CD14-positive monocyte (primary cell): ENCODE measurements around the gene SSR1. TPM values are rescaled to one million over a fixed set of nuclear protein-coding genes. Genes with fewer than 3 reads are reported as not detected.
A peak's percentile ranks its signal among the peaks of the same experiment; 100 is the strongest.

Source experiments
- DNase-seq, 3 donors: peaks; one replicate each; pipeline ENCODE4 v3.0.0-alpha.2; 2011 to 2022
- H2AFZ ChIP-seq: 2 replicates; pipeline ENCODE4 v1.6.0; 2012; ENCODE audit warnings: mild to moderate bottlenecking, low read depth, low read length, inconsistent platforms; ENCODE audit not compliant: insufficient read depth, poor library complexity, severe bottlenecking
- H3K27ac ChIP-seq, 2 donors: 1 replicate in 1 of 2; 2 replicates in 1 of 2; pipeline ENCODE4 v1.5.1; 2012 to 2013; ENCODE audit warnings: low read length in 2 of 2, control low read depth in 1 of 2, inconsistent platforms in 1 of 2, low read depth in 1 of 2, mild to moderate bottlenecking in 1 of 2
- H3K27me3 ChIP-seq, 2 donors: one replicate each; pipeline versions ENCODE4 v1.6.0 to v1.6.1; 2011 to 2013; ENCODE audit warnings: low read length in 2 of 2; ENCODE audit not compliant: control insufficient read depth in 2 of 2, insufficient read depth in 2 of 2
- H3K36me3 ChIP-seq, 2 donors: replicated peaks in 1 of 2; 1 replicate in 1 of 2; 2 replicates in 1 of 2; pipeline versions ENCODE4 v1.5.1 to v1.6.1; 2012 to 2013; ENCODE audit warnings: low read length in 2 of 2, control low read depth in 1 of 2, inconsistent platforms in 1 of 2, mild to moderate bottlenecking in 1 of 2; ENCODE audit not compliant: insufficient read depth in 2 of 2, control insufficient read depth in 1 of 2
- H3K4me1 ChIP-seq, 2 donors: 1 replicate in 1 of 2; 2 replicates in 1 of 2; pipeline versions ENCODE4 v1.5.1 to v1.6.1; 2012 to 2013; ENCODE audit warnings: low read length in 2 of 2, control low read depth in 1 of 2, inconsistent platforms in 1 of 2, mild to moderate bottlenecking in 1 of 2, moderate library complexity in 1 of 2; ENCODE audit not compliant: insufficient read depth in 2 of 2, control insufficient read depth in 1 of 2
- H3K4me2 ChIP-seq: replicated peaks from 2 replicates; pipeline ENCODE3; 2012; ENCODE audit warnings: low read length, moderate library complexity, mild to moderate bottlenecking; ENCODE audit not compliant: poor library complexity, severe bottlenecking; ENCODE audit errors: extremely low read depth
- H3K4me3 ChIP-seq, 3 experiments: fragments of 200-600 bp in 1 of 3; sonication (generic) in 1 of 3; replicated peaks in 1 of 3; 1 replicate in 2 of 3; 2 replicates in 1 of 3; pipeline ENCODE4 v1.5.1; 2011 to 2013; ENCODE audit warnings: low read length in 3 of 3, mild to moderate bottlenecking in 3 of 3, control low read depth in 2 of 3, low read depth in 2 of 3, inconsistent platforms in 1 of 3, moderate library complexity in 1 of 3
- H3K79me2 ChIP-seq: 2 replicates; pipeline ENCODE4 v1.6.0; 2012; ENCODE audit warnings: mild to moderate bottlenecking, control low read depth, inconsistent platforms, low read length, moderate library complexity; ENCODE audit not compliant: insufficient read depth
- H3K9ac ChIP-seq: 2 replicates; pipeline ENCODE4 v1.6.0; 2017; ENCODE audit warnings: low read length, mild to moderate bottlenecking; ENCODE audit not compliant: insufficient read depth, poor library complexity, severe bottlenecking
- H3K9me3 ChIP-seq, 2 donors: replicated peaks in 1 of 2; 1 replicate in 1 of 2; 2 replicates in 1 of 2; pipeline versions ENCODE4 v1.5.1 to v1.6.1; 2012 to 2013; ENCODE audit warnings: low read length in 2 of 2, control low read depth in 1 of 2; ENCODE audit not compliant: control insufficient read depth in 1 of 2, insufficient read depth in 1 of 2
- H4K20me1 ChIP-seq: 2 replicates; pipeline ENCODE4 v1.6.0; 2012; ENCODE audit warnings: mild to moderate bottlenecking, low read length, control low read depth, moderate library complexity; ENCODE audit not compliant: insufficient read depth
- H3K27ac Mint-ChIP-seq, 7 donors: one replicate each; pipeline ENCODE4 v1.8.0; 2020; ENCODE audit warnings: mild to moderate bottlenecking in 7 of 7, mixed read lengths in 7 of 7, moderate library complexity in 6 of 7, inconsistent platforms in 2 of 7
- H3K27me3 Mint-ChIP-seq, 3 donors: one replicate each; pipeline ENCODE4 v1.8.0; 2021 to 2022; ENCODE audit warnings: low read depth in 3 of 3, mild to moderate bottlenecking in 3 of 3, mixed read lengths in 3 of 3, moderate library complexity in 3 of 3, inconsistent platforms in 1 of 3
- H3K36me3 Mint-ChIP-seq, 2 donors: one replicate each; pipeline ENCODE4 v1.8.0; 2020; ENCODE audit warnings: mixed read lengths in 2 of 2, inconsistent platforms in 1 of 2, mild to moderate bottlenecking in 1 of 2
- H3K4me1 Mint-ChIP-seq: one replicate; pipeline ENCODE4 v1.8.0; 2020; ENCODE audit warnings: mild to moderate bottlenecking, mixed read lengths
- H3K4me3 Mint-ChIP-seq, 2 donors: one replicate each; pipeline ENCODE4 v1.8.0; 2020; ENCODE audit warnings: mild to moderate bottlenecking in 2 of 2, mixed read lengths in 2 of 2, moderate library complexity in 1 of 2
- H3K9me3 Mint-ChIP-seq, 7 donors: one replicate each; pipeline ENCODE4 v1.8.0; 2020 to 2022; ENCODE audit warnings: mixed read lengths in 7 of 7, mild to moderate bottlenecking in 6 of 7, moderate library complexity in 6 of 7, inconsistent platforms in 2 of 7
- CTCF ChIP-seq: fragments of 200-600 bp; IDR thresholded peaks from one replicate; pipeline ENCODE4 v1.8.0; 2022; ENCODE audit warnings: antibody characterized with exemption, mild to moderate bottlenecking
- WGBS: methylation state at CpG from one replicate; pipeline ENCODE4 v1.1.5; 2013; ENCODE audit warnings: missing lambda C conversion rate; ENCODE audit not compliant: insufficient coverage; 5-methylcytosine and 5-hydroxymethylcytosine counted together
- intact Hi-C, 2 donors: fragments of 100-400 bp; cut with micrococcal nuclease; formaldehyde crosslinking; loops; one replicate each; pipeline versions ENCODE4 v1.15.0 to v1.15.1; 2023
- polyA plus RNA-seq, 3 donors: library from polyadenylated mRNA; depleted of rRNA in 1 of 3; unstranded in 2 of 3; stranded (reverse) in 1 of 3; fragments of 300-500 nt in 2 of 3; fragments of >200 nt in 1 of 3; fragmentation: Illumina TruSeq in 2 of 3; gene quantifications; 1 replicate in 2 of 3; 2 replicates in 1 of 3; pipeline ENCODE4 v1.2.3, GENCODE V29; 2012 to 2021

Gene SSR1
- polyA plus RNA-seq, 3 donors: 59.1 to 302 (median 251) TPM

- H3K36me3 Mint-ChIP-seq: peaks cover 6 to 23% of the 10 kb centered on the region in 2 donors
- H3K4me1 Mint-ChIP-seq: peaks cover 90% of the 10 kb centered on the region
- Histone ChIP-seq H3K27ac (peak overlapping the region; percentile 70 to 82), H3K4me2 (peak overlapping the region; percentile 65), H4K20me1 (no peaks in the 10 kb centered on the region), H3K4me3 (peak overlapping the region in 1 of 3 experiments; percentile 54), H3K27me3 (no peaks in the 10 kb centered on the region), H3K36me3 (no peaks in the 10 kb centered on the region), H3K79me2 (peaks cover 12% of the 10 kb centered on the region), H2AFZ (no peak overlapping the region), H3K9me3 (no peaks in the 10 kb centered on the region), H3K9ac (no peak overlapping the region), H3K4me1 (peaks cover 82 to 92% of the 10 kb centered on the region in 2 donors)
- 100% methylated on average over 7 of the region's 16 CpGs for WGBS
- peak overlapping the region; percentile 95 to 99 (median 97) for H3K27ac Mint-ChIP-seq
- peaks cover 0 to 9% (median 0%) of the 10 kb centered on the region in 3 donors for H3K27me3 Mint-ChIP-seq
- TF ChIP-seq CTCF: no peak
- H3K9me3 Mint-ChIP-seq: peaks cover 0 to 10% (median 3%) of the 10 kb centered on the region in 7 donors
- DNase-seq: peak; percentile 42 to 68 (median 56)
- peak overlapping the region; percentile 43 to 46 for H3K4me3 Mint-ChIP-seq
- intact Hi-C loops: loop anchor here in 1 of 2 donors (10.0 kb wide), 1 partner anchor 122 kb away; the partner anchor contains the start of genes CAGE1 and RIOK1
Measured at GRCh38 chr6:7262746-7263518, 50.1 kb downstream of the SSR1 start.

GRCh38 chr6:7261852-7262461, 51.0 kb downstream of the SSR1 start:
- H3K27me3 Mint-ChIP-seq: peaks cover 0 to 9% (median 0%) of the 10 kb centered on the region in 3 donors
- H3K27me3 ChIP-seq: no peaks in the 10 kb centered on the region
- no peaks in the 10 kb centered on the region for H3K9me3 ChIP-seq
- no peaks in the 10 kb centered on the region for H3K36me3 ChIP-seq
- TF ChIP-seq CTCF: no peak
- peaks cover 22% of the 10 kb centered on the region for H3K79me2 ChIP-seq
- H3K4me3 ChIP-seq: peak overlapping the region; percentile 47 to 86 (median 65)
- no peaks in the 10 kb centered on the region for H4K20me1 ChIP-seq
- H3K27ac Mint-ChIP-seq: peak overlapping the region; percentile 95 to 99 (median 97)
- peak overlapping the region; percentile 59 for H3K9ac ChIP-seq
- 62% methylated on average over 13 of the region's 13 CpGs for WGBS
- H3K27ac ChIP-seq: peak overlapping the region; percentile 84 to 90
- peaks cover 76 to 92% of the 10 kb centered on the region in 2 donors for H3K4me1 ChIP-seq
- H3K4me1 Mint-ChIP-seq: peaks cover 88% of the 10 kb centered on the region
- peak in 2 of 3 donors; percentile 31 to 33 for DNase-seq
- H3K9me3 Mint-ChIP-seq: peaks cover 0 to 10% (median 3%) of the 10 kb centered on the region in 7 donors
- H2AFZ ChIP-seq: peak overlapping the region; percentile 88
- H3K4me3 Mint-ChIP-seq: peak overlapping the region; percentile 89 to 98
- intact Hi-C loops: loop anchor here in 1 of 2 donors (10.0 kb wide), 1 partner anchor 123 kb away; the partner anchor contains the start of genes CAGE1 and RIOK1
- H3K36me3 Mint-ChIP-seq: peaks cover 6 to 23% of the 10 kb centered on the region in 2 donors
- peak overlapping the region; percentile 94 for H3K4me2 ChIP-seq
